Ovary (tissue), 3 donors: ENCODE data around the gene TTC28.

Experiments
- POLR2A ChIP-seq: fragments of 450-650 bp; IDR thresholded peaks from one replicate; pipeline ENCODE4 v1.6.1; 2017; ENCODE audit warnings: antibody characterized with exemption, mild to moderate bottlenecking, moderate library complexity
- TF ChIP-seq, protein P1 (sequence below), 3 donors: fragments of 450-650 bp in 2 of 3; fragments of 200-600 bp in 1 of 3; IDR thresholded peaks; one replicate each; pipeline versions ENCODE4 v1.5.1 to v1.8.0; 2016 to 2022; ENCODE audit warnings: antibody characterized with exemption in 3 of 3, mild to moderate bottlenecking in 1 of 3
- donor health status: DM: no; HTN: no; CAD: no.

DNA sequence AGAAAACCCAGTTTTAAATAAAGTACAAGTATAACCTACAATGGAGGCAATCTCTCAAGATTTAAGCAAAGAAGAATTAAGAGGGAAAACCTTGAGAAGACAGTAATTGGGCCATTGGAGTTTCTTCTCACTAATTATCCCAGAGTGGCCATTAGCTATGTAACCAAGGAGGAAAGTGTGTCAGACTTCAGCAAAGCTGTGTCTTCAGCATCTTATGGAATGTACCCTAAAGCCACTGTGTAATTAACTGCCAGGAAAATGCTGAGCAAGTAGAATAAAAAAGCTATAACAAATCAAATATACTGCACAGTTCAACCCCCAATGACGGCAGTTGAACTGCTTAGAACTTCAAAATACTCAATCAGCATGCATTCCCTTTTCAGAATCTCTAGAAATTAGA lies 261.6 kb downstream of the TTC28 start:
- TF ChIP-seq, protein P1, sequence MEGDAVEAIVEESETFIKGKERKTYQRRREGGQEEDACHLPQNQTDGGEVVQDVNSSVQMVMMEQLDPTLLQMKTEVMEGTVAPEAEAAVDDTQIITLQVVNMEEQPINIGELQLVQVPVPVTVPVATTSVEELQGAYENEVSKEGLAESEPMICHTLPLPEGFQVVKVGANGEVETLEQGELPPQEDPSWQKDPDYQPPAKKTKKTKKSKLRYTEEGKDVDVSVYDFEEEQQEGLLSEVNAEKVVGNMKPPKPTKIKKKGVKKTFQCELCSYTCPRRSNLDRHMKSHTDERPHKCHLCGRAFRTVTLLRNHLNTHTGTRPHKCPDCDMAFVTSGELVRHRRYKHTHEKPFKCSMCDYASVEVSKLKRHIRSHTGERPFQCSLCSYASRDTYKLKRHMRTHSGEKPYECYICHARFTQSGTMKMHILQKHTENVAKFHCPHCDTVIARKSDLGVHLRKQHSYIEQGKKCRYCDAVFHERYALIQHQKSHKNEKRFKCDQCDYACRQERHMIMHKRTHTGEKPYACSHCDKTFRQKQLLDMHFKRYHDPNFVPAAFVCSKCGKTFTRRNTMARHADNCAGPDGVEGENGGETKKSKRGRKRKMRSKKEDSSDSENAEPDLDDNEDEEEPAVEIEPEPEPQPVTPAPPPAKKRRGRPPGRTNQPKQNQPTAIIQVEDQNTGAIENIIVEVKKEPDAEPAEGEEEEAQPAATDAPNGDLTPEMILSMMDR (IDR thresholded peaks at IDR 0.05), result no peak
- TF ChIP-seq POLR2A, result no peak
